ENCODE measurements around the gene GPD1.
"Not testable (repeated sequence)": the region's sequence is repeated elsewhere in the genome, so short reads cannot be mapped to it uniquely, and the experiment has no call there.

GPD1 gene

DNA sequence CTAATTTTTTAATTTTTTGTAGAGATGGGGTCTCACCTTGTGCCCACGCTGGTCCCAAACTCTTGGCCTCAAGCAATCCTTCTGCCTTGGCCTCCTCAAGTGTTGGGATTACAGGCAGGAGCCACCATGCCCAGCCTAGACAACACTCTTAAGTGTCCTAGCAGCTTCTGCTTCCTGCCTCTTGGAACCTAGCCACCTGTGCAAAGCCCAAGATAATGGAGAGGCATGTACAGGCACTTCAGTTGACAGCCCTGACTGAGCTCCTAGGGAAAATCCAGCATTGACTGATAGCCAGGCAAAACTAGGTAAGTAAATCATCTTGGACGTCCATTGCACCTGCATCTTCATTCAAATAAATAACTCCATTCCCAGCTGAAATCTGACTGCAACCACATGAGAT lies 23.7 kb downstream of the GPD1 start:
- no peak for DNase-seq (ENCODE audit: low read depth)

- no peak for DNase-seq (ENCODE audit: low read depth)
Measured at GRCh38 chr12:50129290-50129689, 25.5 kb downstream of the GPD1 start.

- peak; percentile 51 for DNase-seq (ENCODE audit: low read depth)
Measured at GRCh38 chr12:50132505-50133135, 28.8 kb downstream of the GPD1 start.

DNA sequence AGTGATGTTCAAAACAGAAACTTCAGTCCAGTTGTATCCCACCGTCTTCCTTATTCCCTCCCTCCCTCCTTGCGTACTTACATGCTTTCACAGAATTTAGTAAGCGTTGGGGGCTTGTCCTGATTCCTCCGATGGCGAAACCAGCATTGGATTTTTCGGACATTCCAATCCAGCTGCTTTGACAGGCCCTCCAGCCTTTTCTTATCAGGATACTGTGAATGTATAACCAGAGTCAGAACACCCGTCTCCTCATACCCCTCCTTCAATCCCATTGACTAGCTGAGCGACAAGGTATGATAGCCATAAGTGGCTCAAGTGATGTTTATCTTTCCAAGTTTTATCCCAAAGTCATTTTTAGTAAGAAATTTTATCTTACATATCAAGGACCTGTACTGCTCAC lies 39.2 kb downstream of the GPD1 start:
- DNase-seq (ENCODE audit: low read depth) = no peak

DNA sequence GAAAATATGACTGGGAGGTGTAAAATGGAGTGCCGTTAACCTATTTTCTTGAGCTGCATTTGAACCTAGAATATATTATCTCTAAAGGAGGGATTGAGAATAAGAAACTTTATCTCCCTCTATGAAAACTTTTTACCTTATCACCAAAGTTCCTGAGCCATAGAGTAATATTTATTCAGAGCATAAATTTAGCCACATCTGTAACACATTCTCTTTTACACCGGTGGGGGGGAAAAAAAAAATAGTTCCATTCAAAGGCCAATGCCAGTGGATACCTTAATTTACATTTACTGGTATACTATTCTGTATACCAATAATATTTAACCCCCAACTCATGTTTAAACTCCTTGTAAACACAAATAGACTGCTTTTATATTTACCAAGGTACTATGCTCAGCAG lies 41.6 kb downstream of the GPD1 start:
- DNase-seq (ENCODE audit: low read depth) = no peak

- DNase-seq (ENCODE audit: low read depth) = no peak
Measured at GRCh38 chr12:50147281-50147680, 43.5 kb downstream of the GPD1 start.

DNA sequence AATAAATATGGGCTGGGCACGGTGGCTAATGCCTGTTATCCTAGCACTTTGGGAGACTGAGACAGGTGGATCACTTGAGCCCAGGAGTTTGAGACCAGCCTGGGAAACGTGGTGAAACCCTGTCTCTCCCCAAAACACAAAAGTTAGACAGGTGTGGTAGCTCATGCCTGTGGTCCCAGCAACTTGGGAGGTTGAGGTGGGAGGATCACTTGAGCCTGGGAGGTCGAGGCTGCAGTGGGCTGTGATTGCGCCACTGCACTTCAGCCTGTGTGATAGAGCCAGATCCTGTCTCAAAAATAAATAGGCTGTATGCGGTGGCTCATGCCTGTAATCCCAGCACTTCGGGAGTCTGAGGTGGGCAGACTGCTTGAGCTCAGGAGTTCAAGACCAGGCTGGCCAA lies 44.2 kb downstream of the GPD1 start:
- peak; percentile 23 for DNase-seq (ENCODE audit: low read depth)

- no peak for DNase-seq (ENCODE audit: low read depth)
Measured at GRCh38 chr12:50149311-50149710, 45.5 kb downstream of the GPD1 start.

DNA sequence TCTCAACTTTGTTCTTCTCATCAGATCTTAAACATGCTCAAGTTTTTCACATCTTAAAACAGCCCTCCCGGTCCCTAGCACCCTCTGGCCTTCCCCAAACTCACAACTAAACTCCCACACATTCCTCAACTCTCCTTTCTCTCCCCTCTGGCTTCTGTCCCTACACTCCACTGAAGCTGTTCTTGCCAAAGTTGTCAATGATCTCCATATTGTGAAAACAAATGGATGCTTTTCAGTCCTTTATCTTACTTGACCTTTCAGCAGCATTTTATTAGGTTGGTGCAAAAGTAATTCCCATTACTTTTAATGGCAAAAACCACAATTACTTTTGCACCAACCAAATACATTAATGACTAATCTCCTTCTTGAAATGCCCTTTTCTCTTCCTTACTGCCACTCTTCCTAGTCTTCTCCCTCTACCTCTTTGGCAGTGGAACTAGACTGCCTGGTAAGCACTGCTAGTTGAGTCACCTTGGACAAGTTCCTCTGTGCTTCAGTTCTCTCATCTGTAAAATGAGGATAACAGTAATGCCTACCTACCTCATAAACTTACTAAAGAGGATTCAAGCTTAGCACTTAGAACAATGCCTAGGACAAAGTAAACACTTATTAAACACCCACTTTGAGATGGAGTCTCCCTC lies 47.4 kb downstream of the GPD1 start:
- DNase-seq (ENCODE audit: low read depth) = no peak

- DNase-seq (ENCODE audit: low read depth) = not testable (repeated sequence)
Measured at GRCh38 chr12:50154947-50155346, 51.1 kb downstream of the GPD1 start.

DNA sequence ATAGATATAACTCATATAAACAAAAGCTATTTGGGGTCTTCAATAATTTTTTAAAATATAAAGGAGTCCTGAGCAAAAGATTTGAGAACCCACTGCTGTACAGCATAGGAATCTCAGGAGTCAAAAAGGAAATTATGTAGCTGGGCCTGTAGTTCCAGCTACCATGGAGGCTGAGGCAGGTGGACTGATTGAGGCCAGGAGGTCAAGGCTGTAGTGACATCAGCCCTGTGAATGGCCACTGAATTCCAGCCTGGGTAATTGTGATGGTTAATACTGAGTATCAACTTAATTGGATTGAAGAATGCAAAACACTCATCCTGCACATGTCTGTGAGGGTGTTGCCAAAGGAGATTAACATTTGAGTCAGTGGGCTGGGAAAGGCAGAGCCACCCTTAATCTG lies 52.8 kb downstream of the GPD1 start:
- no peak for DNase-seq (ENCODE audit: low read depth)

DNA sequence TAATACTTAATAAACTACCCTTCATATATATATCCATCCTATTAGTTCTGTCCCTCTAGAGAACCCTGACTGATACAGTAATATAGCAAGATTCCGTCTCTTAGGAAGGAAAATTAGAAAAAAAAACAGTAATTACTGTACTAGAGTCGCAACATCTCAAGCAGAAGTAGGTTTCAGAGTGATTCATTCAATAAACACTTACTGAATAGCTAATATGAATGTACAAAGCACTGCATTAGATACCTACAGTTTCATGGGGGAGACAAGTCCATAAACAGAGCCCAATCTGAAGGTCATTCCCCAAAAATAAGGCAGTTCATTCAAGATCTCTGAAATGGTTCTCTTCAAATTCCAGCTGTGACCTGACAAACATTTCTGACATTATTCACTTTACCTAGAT lies 53.5 kb downstream of the GPD1 start:
- peak; percentile 23 for DNase-seq (ENCODE audit: low read depth)

DNA sequence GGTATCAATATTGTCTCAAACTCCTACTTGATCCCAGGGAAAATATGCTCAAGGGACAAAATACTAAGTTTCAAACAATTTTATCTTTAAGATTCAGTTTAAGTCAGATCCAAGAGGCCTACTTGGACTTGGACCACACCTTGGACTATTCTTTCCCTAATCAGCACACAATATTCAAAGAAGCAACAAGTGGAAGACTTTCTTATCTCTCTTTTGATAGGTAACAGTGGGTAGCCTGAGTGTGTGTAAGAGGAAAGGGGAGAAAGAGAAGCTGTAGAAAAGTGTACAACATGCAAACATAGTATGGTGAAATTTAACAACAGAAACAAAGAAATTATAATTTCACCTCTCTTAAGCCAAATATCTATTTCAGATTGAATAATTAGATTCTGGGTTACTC lies 56.8 kb downstream of the GPD1 start:
- DNase-seq (ENCODE audit: low read depth) = no peak
